H9 (cell line): ENCODE measurements around the gene HAPLN2. TPM values are rescaled to one million over a fixed set of nuclear protein-coding genes. Genes with fewer than 3 reads are reported as not detected.
A peak's percentile ranks its signal among the peaks of the same experiment; 100 is the strongest.

ENCODE experiments used
- DNase-seq: peaks from one replicate; pipeline ENCODE4 v3.0.0-alpha.2; 2017
- H2AFZ ChIP-seq: one replicate; pipeline ENCODE4 v1.6.1; 2013; ENCODE audit warnings: mild to moderate bottlenecking, low read length, control low read depth, moderate library complexity
- H2AK5ac ChIP-seq: 2 replicates; pipeline ENCODE4 v1.6.1; 2013; ENCODE audit warnings: low read length, control low read depth, mixed read lengths; ENCODE audit not compliant: insufficient read length
- H2BK120ac ChIP-seq: one replicate; pipeline ENCODE4 v1.6.1; 2013; ENCODE audit warnings: low read depth, mild to moderate bottlenecking, low read length, control low read depth, inconsistent platforms; ENCODE audit not compliant: poor library complexity, severe bottlenecking
- H2BK12ac ChIP-seq: 2 replicates; pipeline ENCODE4 v1.6.1; 2013; ENCODE audit warnings: low read length, control low read depth, mixed read lengths, low read depth; ENCODE audit not compliant: insufficient read length
- H2BK15ac ChIP-seq: 2 replicates; pipeline ENCODE4 v1.6.1; 2013; ENCODE audit warnings: low read depth, low read length, control low read depth
- H2BK20ac ChIP-seq: one replicate; pipeline ENCODE4 v1.6.1; 2013; ENCODE audit warnings: low read depth, mild to moderate bottlenecking, low read length, control low read depth, inconsistent platforms; ENCODE audit not compliant: poor library complexity, severe bottlenecking
- H2BK5ac ChIP-seq: 2 replicates; pipeline ENCODE4 v1.6.1; 2013; ENCODE audit warnings: low read length, control low read depth, mixed read lengths; ENCODE audit not compliant: insufficient read length
- H3K14ac ChIP-seq: 2 replicates; pipeline ENCODE4 v1.6.1; 2013; ENCODE audit warnings: low read length, control low read depth; ENCODE audit not compliant: insufficient read depth
- H3K18ac ChIP-seq: 2 replicates; pipeline ENCODE4 v1.6.1; 2013; ENCODE audit warnings: low read depth, mild to moderate bottlenecking, mixed read lengths, low read length, control low read depth; ENCODE audit not compliant: insufficient read length
- H3K23ac ChIP-seq: 2 replicates; pipeline ENCODE4 v1.6.1; 2013; ENCODE audit warnings: low read length, control low read depth, mixed read lengths, low read depth; ENCODE audit not compliant: insufficient read length
- H3K23me2 ChIP-seq: 2 replicates; pipeline ENCODE4 v1.6.1; 2013; ENCODE audit warnings: low read depth, mild to moderate bottlenecking, mixed read lengths, low read length, control low read depth; ENCODE audit not compliant: insufficient read length, poor library complexity, severe bottlenecking
- H3K27ac ChIP-seq: 2 replicates; pipeline ENCODE4 v1.5.1; 2013; ENCODE audit warnings: low read length, control low read depth, mixed read lengths, low read depth; ENCODE audit not compliant: insufficient read length
- H3K27me3 ChIP-seq: 2 replicates; pipeline ENCODE4 v1.6.1; 2013; ENCODE audit warnings: low read length, control low read depth, inconsistent platforms; ENCODE audit not compliant: insufficient read depth
- H3K4ac ChIP-seq: 2 replicates; pipeline ENCODE4 v1.6.1; 2013; ENCODE audit warnings: low read depth, mild to moderate bottlenecking, control low read depth, inconsistent platforms, low read length, moderate library complexity
- H3K4me1 ChIP-seq: 2 replicates; pipeline ENCODE4 v1.6.1; 2013; ENCODE audit warnings: low read length, control low read depth, inconsistent platforms; ENCODE audit not compliant: insufficient read depth
- H3K4me2 ChIP-seq: 2 replicates; pipeline ENCODE4 v1.6.1; 2013; ENCODE audit warnings: low read length, control low read depth, mixed read lengths; ENCODE audit not compliant: insufficient read length, insufficient read depth
- H3K56ac ChIP-seq: 2 replicates; pipeline ENCODE4 v1.6.1; 2013; ENCODE audit warnings: low read depth, mild to moderate bottlenecking, mixed read lengths, low read length, control low read depth; ENCODE audit not compliant: insufficient read length
- H3K79me1 ChIP-seq: 2 replicates; pipeline ENCODE4 v1.6.1; 2013; ENCODE audit warnings: low read depth, mild to moderate bottlenecking, moderate library complexity, low read length, control low read depth, inconsistent platforms; ENCODE audit not compliant: insufficient read depth, poor library complexity, severe bottlenecking
- H3K79me2 ChIP-seq: 2 replicates; pipeline ENCODE4 v1.6.1; 2013; ENCODE audit warnings: low read length, control low read depth, inconsistent platforms; ENCODE audit not compliant: insufficient read depth
- H3K9ac ChIP-seq: 2 replicates; pipeline ENCODE4 v1.6.1; 2013; ENCODE audit warnings: low read length, control low read depth, mixed read lengths; ENCODE audit not compliant: insufficient read length; ENCODE audit errors: extremely low read depth
- H3K9me3 ChIP-seq: one replicate; pipeline ENCODE4 v1.6.1; 2013; ENCODE audit warnings: low read depth, low read length, inconsistent platforms; ENCODE audit not compliant: control insufficient read depth
- H3T11ph ChIP-seq: one replicate; pipeline ENCODE4 v1.6.1; 2013; ENCODE audit warnings: mild to moderate bottlenecking, low read length, control low read depth, inconsistent platforms
- H4K20me1 ChIP-seq: one replicate; pipeline ENCODE4 v1.6.1; 2013; ENCODE audit not compliant: control insufficient read depth, insufficient read length, insufficient read depth
- H4K5ac ChIP-seq: 2 replicates; pipeline ENCODE4 v1.6.1; 2013; ENCODE audit warnings: low read depth, mild to moderate bottlenecking, mixed read lengths, low read length, control low read depth; ENCODE audit not compliant: insufficient read length
- H4K8ac ChIP-seq: replicated peaks from 2 replicates; pipeline ENCODE4 v1.6.1; 2013; ENCODE audit warnings: low read length, control low read depth, mixed read lengths, low read depth; ENCODE audit not compliant: insufficient read length
- H4K91ac ChIP-seq: 2 replicates; pipeline ENCODE4 v1.6.1; 2013; ENCODE audit warnings: low read depth, mild to moderate bottlenecking, moderate library complexity, mixed read lengths, low read length, control low read depth; ENCODE audit not compliant: insufficient read length
- H3K27ac Mint-ChIP-seq, 3 experiments: 2 replicates in 2 of 3; 3 replicates in 1 of 3; pipeline ENCODE4 v1.8.0; 2020 to 2021; ENCODE audit warnings: mixed read lengths in 3 of 3, mild to moderate bottlenecking in 1 of 3, moderate library complexity in 1 of 3
- H3K27me3 Mint-ChIP-seq: 2 replicates; pipeline ENCODE4 v1.8.0; 2021; ENCODE audit warnings: low read depth, mild to moderate bottlenecking, moderate library complexity, mixed read lengths
- H3K36me3 Mint-ChIP-seq, 3 experiments: 2 replicates in 2 of 3; 3 replicates in 1 of 3; pipeline ENCODE4 v1.8.0; 2020 to 2021; ENCODE audit warnings: low read depth in 3 of 3, mixed read lengths in 3 of 3; ENCODE audit not compliant: insufficient read depth in 1 of 3
- H3K4me1 Mint-ChIP-seq, 2 experiments: 2 replicates each; pipeline ENCODE4 v1.8.0; 2020; ENCODE audit warnings: mixed read lengths in 2 of 2
- H3K4me3 Mint-ChIP-seq, 2 experiments: 2 replicates in 1 of 2; 3 replicates in 1 of 2; pipeline ENCODE4 v1.8.0; 2020 to 2021; ENCODE audit warnings: mild to moderate bottlenecking in 2 of 2, mixed read lengths in 2 of 2, moderate library complexity in 1 of 2
- H3K9me3 Mint-ChIP-seq, 2 experiments: 2 replicates in 1 of 2; 3 replicates in 1 of 2; pipeline ENCODE4 v1.8.0; 2020; ENCODE audit warnings: mild to moderate bottlenecking in 2 of 2, mixed read lengths in 2 of 2, moderate library complexity in 1 of 2
- CTCF ChIP-seq: fragments of 200-600 bp; sonication (generic); conservative IDR thresholded peaks from 3 replicates; pipeline ENCODE4 v1.8.0; 2021; ENCODE audit warnings: antibody characterized with exemption, mild to moderate bottlenecking
- WGBS: extraction: QIAGEN DNeasy Blood & Tissue Kit; methylation state at CpG from one replicate; pipeline ENCODE4 v1.1.7; 2013; ENCODE audit warnings: missing lambda C conversion rate, low lambda C conversion rate, mixed read lengths; ENCODE audit not compliant: insufficient read length; ENCODE audit errors: extremely low coverage; 5-methylcytosine and 5-hydroxymethylcytosine counted together
- total RNA-seq: library from RNA; stranded (reverse); gene quantifications from 2 replicates; pipeline ENCODE4 v1.2.1, GENCODE V29; 2021

The HAPLN2 gene
- total RNA-seq, 1 experiment from 2014 or later, result 0.46 TPM

GRCh38 chr1:156626079-156626438 lies 6.8 kb downstream of the HAPLN2 start:
- Histone ChIP-seq H4K91ac (no peak overlapping the region), H4K20me1 (no peaks in the 10 kb centered on the region), H2AFZ (no peak overlapping the region), H3K27me3 (peaks cover 21% of the 10 kb centered on the region), H3K9me3 (no peaks in the 10 kb centered on the region), H2AK5ac (no peak overlapping the region), H3T11ph (no peak overlapping the region), H3K79me2 (no peaks in the 10 kb centered on the region), H3K27ac (no peak overlapping the region), H3K23ac (no peak overlapping the region), H2BK12ac (no peak overlapping the region), H3K56ac (no peak overlapping the region), H3K4me2 (peak overlapping the region; percentile 56), H3K79me1 (no peaks in the 10 kb centered on the region), H2BK120ac (no peak overlapping the region), H3K4me1 (no peaks in the 10 kb centered on the region), H2BK5ac (no peak overlapping the region), H3K23me2 (peaks cover 19% of the 10 kb centered on the region), H4K5ac (no peak overlapping the region), H4K8ac (no peak overlapping the region), H2BK15ac (no peak overlapping the region), H3K18ac (no peak overlapping the region), H2BK20ac (no peak overlapping the region), H3K14ac (no peak overlapping the region), H3K9ac (no peak overlapping the region), H3K4ac (no peak overlapping the region)
- no peaks in the 10 kb centered on the region; a peak in 1 of 5 replicates for H3K9me3 Mint-ChIP-seq
- no peak overlapping the region for H3K27ac Mint-ChIP-seq
- H3K4me1 Mint-ChIP-seq, result peaks cover 6 to 7% of the 10 kb centered on the region in 2 experiments
- peaks cover 88% of the 10 kb centered on the region for H3K27me3 Mint-ChIP-seq
- no peak for DNase-seq
- H3K4me3 Mint-ChIP-seq, result peak overlapping the region in 1 of 2 experiments; percentile 86; a peak in 2 of 5 replicates
- no CpG with 5 or more reads among the region's 4 CpGs for WGBS
- TF ChIP-seq CTCF, result no peak; the same call in 1 of the 3 replicates
- H3K36me3 Mint-ChIP-seq, result no peaks in the 10 kb centered on the region
